ENCODE data around the gene NR2E1.
A peak's percentile ranks its signal among the peaks of the same experiment; 100 is the strongest.

NR2E1 gene

DNA sequence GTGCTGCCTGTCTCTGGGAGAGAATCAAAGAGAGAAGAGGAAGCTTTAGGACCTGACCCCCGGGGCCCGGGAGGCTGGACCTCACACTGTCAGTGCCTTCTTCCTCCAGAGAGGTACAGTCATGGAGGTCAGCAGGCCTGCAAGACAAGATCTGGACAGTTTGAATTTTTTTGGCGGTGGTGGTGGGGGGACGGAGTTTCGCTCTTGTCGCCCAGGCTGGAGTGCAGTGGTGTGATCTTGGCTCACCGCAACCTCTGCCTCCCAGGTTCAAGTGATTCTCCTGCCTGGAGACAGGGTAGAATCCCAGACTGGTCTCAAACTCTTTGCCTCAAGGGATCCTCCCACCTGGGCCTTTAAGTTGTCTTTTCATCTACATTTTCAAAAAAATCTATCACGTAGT, 34.4 kb downstream of the NR2E1 start:
- H3K27me3 Mint-ChIP-seq, result no peaks in the 10 kb centered on the region
- peaks cover 3% of the 10 kb centered on the region for H3K36me3 Mint-ChIP-seq
- H3K27ac Mint-ChIP-seq, result no peak overlapping the region
- H3K4me1 Mint-ChIP-seq (ENCODE audit: low read depth), result peaks cover 2% of the 10 kb centered on the region
- H3K4me3 Mint-ChIP-seq, result no peak overlapping the region
- no peaks in the 10 kb centered on the region for H3K9me3 Mint-ChIP-seq (ENCODE audit: low read depth)

DNA sequence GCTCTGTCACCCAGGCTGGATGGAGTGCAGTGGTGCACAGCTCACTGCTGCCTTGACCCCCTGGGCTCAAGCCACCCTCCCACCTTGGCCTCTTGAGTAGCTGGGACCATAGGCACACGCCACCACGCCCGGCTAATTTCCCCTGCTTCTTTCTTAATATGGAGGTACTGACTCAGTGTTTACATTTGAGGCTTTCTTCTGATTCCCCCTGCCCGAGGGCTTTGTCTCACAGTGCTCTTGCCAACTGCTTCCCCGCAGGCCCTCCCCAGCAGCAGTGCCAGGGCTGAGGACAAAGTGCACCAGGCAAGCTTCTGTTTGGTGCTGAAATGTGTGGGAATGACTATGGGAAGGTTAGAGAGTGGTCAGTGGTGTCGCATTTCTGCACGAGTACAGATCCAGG, 34.8 kb downstream of the NR2E1 start:
- Mint-ChIP-seq H3K27me3 (no peaks in the 10 kb centered on the region), H3K4me3 (no peak overlapping the region), H3K36me3 (peaks cover 3% of the 10 kb centered on the region), H3K9me3 (ENCODE audit: low read depth) (no peaks in the 10 kb centered on the region), H3K27ac (no peak overlapping the region), H3K4me1 (ENCODE audit: low read depth) (peaks cover 2% of the 10 kb centered on the region)

DNA sequence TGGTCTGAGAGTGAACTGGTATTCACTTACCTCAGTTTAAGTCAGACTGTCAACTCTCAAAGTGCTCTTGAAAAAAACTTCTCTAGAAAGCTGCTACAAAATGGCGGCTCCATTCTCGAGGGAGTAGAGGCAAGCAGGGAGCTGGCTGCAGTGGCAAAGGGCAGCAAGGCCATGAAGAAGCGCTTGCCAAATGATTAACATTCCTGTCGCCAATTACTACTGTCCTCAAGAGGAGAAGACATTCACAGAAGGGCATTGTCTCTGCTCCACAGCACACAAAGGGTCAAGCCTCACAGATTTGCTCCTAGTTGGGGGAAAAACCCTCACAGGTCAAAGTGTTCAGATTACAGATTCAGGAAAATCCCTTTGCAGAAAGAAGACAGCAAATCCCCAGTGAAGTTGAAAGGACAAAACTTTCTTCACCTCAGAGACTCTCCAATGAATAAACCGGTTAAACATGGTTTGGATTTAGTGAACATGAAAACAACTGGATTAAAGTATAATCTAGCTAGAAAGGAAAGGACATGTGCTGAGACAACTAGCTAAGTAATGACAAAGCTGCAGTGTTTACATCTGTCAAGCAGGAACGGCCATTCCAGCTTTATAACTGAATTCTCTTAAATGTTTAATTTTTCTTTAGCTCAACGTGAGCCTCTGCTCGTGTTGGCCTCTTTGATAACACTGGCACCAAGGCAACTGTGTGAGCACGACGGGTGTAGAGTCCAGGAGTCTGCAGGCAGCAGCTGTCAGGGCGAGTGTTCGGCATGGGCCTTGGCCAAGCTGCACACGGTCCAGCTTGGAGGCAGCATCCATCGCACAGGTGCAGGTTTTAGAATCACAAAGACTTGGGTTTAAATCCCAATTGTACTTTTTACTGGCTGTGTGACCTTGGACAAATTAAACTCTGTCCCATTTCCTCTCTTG, 37.6 kb downstream of the NR2E1 start:
- H3K36me3 Mint-ChIP-seq, result peaks cover 9% of the 10 kb centered on the region
- H3K9me3 Mint-ChIP-seq (ENCODE audit: low read depth), result no peaks in the 10 kb centered on the region
- no peak overlapping the region for H3K4me3 Mint-ChIP-seq
- peaks cover 2% of the 10 kb centered on the region for H3K4me1 Mint-ChIP-seq (ENCODE audit: low read depth)
- no peak overlapping the region for H3K27ac Mint-ChIP-seq
- H3K27me3 Mint-ChIP-seq, result no peaks in the 10 kb centered on the region

- Mint-ChIP-seq H3K27me3 (no peaks in the 10 kb centered on the region), H3K4me3 (no peak overlapping the region), H3K27ac (no peak overlapping the region), H3K36me3 (peaks cover 13% of the 10 kb centered on the region), H3K9me3 (ENCODE audit: low read depth) (no peaks in the 10 kb centered on the region), H3K4me1 (ENCODE audit: low read depth) (peaks cover 2% of the 10 kb centered on the region)
Observed at GRCh38 chr6:108207013-108207412, 41.2 kb downstream of the NR2E1 start.

DNA sequence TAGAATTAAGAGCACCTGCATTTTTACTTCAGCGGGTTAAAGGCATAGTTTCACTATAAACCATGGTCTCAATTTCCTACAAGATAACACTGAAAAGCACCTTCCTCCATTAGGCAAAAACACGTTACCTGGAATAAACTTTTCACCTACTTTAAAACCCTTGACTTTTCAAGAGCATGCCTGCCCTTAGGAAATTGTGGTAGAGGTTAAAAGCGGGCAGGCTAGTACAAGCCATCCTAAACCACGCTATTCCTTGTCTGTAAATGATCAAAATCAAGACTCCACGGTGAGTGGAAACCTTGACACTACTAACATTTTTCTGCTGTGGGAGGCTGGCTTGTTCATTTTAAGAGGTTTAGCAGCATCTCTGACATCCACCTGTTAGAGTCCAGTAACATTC, 43.9 kb downstream of the NR2E1 start:
- no peak overlapping the region for H3K4me3 Mint-ChIP-seq
- no peak overlapping the region for H3K27ac Mint-ChIP-seq
- H3K4me1 Mint-ChIP-seq (ENCODE audit: low read depth), result no peaks in the 10 kb centered on the region
- H3K9me3 Mint-ChIP-seq (ENCODE audit: low read depth), result no peaks in the 10 kb centered on the region
- H3K27me3 Mint-ChIP-seq, result no peaks in the 10 kb centered on the region
- H3K36me3 Mint-ChIP-seq, result peaks cover 13% of the 10 kb centered on the region

DNA sequence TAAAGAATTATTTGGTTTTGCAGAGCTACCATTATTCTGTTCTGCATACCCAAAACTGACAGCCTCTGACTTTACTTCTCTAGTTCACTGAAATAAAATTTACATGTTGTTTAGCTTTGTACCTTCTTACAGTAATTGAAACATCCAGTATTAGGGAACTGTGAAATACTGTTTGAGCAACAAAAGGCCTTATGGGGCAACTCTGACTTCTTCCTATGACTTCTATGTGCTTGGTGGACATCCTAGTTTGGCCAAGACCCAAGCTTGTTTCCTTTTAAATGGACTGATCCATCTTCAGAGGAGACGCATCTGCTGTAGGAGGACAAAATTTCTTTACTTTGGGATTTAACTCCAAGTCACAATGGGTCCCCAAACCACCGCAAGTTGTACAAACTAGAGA, 44.7 kb downstream of the NR2E1 start:
- no peak overlapping the region for H3K4me3 Mint-ChIP-seq

DNA sequence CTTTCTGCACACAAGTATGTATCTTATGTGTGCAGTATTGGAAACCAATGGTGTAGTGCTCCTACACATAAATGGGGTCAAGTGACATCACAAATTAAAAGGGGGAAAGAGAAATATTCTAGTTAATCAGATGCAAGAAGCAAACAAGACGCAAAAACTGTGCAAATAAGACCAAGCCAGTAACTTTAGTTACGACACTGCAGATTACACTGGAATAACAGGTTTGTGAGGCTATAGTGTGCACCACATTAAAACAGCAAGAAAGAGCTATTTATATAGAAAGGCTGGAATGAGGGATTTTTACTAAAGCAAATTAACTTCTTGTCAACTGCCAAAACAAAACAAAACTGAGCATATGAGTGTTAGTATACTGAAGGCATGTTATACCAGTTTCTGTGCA, 45.8 kb downstream of the NR2E1 start:
- H3K36me3 Mint-ChIP-seq, result peaks cover 15% of the 10 kb centered on the region
- no peak overlapping the region for H3K27ac Mint-ChIP-seq
- no peak overlapping the region for H3K4me3 Mint-ChIP-seq
- H3K9me3 Mint-ChIP-seq (ENCODE audit: low read depth), result no peaks in the 10 kb centered on the region
- H3K27me3 Mint-ChIP-seq, result no peaks in the 10 kb centered on the region
- H3K4me1 Mint-ChIP-seq (ENCODE audit: low read depth), result no peaks in the 10 kb centered on the region

More for the DNA sequence above, 44.7 kb downstream of the NR2E1 start:
- Mint-ChIP-seq H3K27me3 (no peaks in the 10 kb centered on the region), H3K4me1 (ENCODE audit: low read depth) (no peaks in the 10 kb centered on the region), H3K27ac (no peak overlapping the region), H3K36me3 (peaks cover 15% of the 10 kb centered on the region), H3K9me3 (ENCODE audit: low read depth) (no peaks in the 10 kb centered on the region)

DNA sequence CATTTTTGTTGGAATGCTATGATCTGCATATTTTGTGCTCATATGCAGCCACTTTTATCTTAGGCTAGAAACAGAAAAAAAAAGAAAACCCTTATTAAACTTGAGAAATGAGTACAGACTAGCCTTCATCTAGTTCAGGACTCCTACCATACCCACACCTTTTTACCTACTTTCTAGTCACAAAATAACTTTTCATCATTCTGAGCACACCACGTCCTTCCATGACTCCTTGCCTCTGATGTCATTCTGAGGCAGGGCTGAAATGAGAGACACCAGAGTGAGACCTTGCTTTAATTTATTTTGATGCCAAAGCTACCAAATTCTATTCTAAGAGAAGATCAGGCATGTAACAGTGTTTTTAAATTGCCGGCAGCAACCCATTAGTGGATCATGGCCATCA, 56.2 kb downstream of the NR2E1 start:
- no peaks in the 10 kb centered on the region for H3K9me3 Mint-ChIP-seq (ENCODE audit: low read depth)
- H3K4me1 Mint-ChIP-seq (ENCODE audit: low read depth), result peaks cover 13% of the 10 kb centered on the region
- no peak overlapping the region for H3K4me3 Mint-ChIP-seq
- peaks cover 18% of the 10 kb centered on the region for H3K36me3 Mint-ChIP-seq
- no peaks in the 10 kb centered on the region for H3K27me3 Mint-ChIP-seq
- peak overlapping the region; percentile 78 for H3K27ac Mint-ChIP-seq

- H3K27ac Mint-ChIP-seq, result peak overlapping the region; percentile 78
Observed at GRCh38 chr6:108222504-108222903, 56.7 kb downstream of the NR2E1 start.

DNA sequence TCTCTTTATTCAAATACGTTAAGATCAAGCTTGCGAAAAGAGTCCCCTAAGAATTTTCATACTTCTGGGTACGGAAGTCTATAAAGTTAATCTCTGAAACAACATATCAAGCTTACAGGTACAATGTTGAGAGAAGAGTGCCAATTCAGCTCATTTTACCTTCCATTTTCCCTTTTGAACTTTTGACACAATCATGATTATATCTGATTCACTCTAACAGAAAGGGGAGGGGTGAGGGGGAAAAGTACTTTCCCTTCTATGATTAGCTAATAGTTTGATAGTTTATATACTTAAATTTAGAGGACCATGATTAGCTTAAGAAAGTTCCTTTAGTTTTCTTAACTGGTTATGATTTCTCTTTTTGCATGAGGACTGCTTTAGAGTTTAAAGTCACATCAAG, 61.5 kb downstream of the NR2E1 start:
- Mint-ChIP-seq H3K9me3 (ENCODE audit: low read depth) (no peaks in the 10 kb centered on the region), H3K4me3 (no peak overlapping the region), H3K36me3 (peaks cover 8% of the 10 kb centered on the region), H3K4me1 (ENCODE audit: low read depth) (peaks cover 38% of the 10 kb centered on the region), H3K27ac (peak overlapping the region; percentile 29), H3K27me3 (no peaks in the 10 kb centered on the region)

More at GRCh38 chr6:108222504-108222903, 56.7 kb downstream of the NR2E1 start:
- peaks cover 18% of the 10 kb centered on the region for H3K36me3 Mint-ChIP-seq
- H3K9me3 Mint-ChIP-seq (ENCODE audit: low read depth), result no peaks in the 10 kb centered on the region
- H3K4me1 Mint-ChIP-seq (ENCODE audit: low read depth), result peaks cover 16% of the 10 kb centered on the region
- H3K27me3 Mint-ChIP-seq, result no peaks in the 10 kb centered on the region
- no peak overlapping the region for H3K4me3 Mint-ChIP-seq

DNA sequence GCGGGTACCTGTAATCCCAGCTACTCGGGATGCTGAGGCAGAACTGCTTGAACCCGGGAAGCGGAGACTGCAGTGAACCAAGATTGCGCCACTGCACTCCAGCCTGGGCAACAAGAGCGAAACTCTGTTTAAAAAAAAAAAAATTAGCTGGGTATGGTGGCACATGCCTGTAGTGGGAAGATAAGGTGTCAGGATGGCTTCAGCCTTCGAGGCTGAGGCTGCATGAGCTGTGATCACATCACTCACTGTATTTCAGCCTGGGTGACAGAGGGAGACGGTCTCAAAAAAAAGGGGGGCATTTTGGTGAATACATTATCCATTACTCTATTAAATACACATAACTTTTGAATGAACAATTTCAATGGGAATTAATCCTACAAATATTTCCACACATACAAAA, 62.6 kb downstream of the NR2E1 start:
- Mint-ChIP-seq H3K27me3 (no peaks in the 10 kb centered on the region), H3K36me3 (peaks cover 3% of the 10 kb centered on the region)

GRCh38 chr6:108235127-108235526, 69.3 kb downstream of the NR2E1 start:
- Mint-ChIP-seq H3K4me1 (ENCODE audit: low read depth) (peaks cover 38% of the 10 kb centered on the region), H3K4me3 (no peak overlapping the region), H3K27me3 (no peaks in the 10 kb centered on the region), H3K36me3 (peaks cover 16% of the 10 kb centered on the region), H3K9me3 (ENCODE audit: low read depth) (no peaks in the 10 kb centered on the region), H3K27ac (no peak overlapping the region)

More for the DNA sequence above, 62.6 kb downstream of the NR2E1 start:
- no peak overlapping the region for H3K4me3 Mint-ChIP-seq
- no peaks in the 10 kb centered on the region for H3K9me3 Mint-ChIP-seq (ENCODE audit: low read depth)
- H3K4me1 Mint-ChIP-seq (ENCODE audit: low read depth), result peaks cover 38% of the 10 kb centered on the region
- peak overlapping the region; percentile 41 for H3K27ac Mint-ChIP-seq

DNA sequence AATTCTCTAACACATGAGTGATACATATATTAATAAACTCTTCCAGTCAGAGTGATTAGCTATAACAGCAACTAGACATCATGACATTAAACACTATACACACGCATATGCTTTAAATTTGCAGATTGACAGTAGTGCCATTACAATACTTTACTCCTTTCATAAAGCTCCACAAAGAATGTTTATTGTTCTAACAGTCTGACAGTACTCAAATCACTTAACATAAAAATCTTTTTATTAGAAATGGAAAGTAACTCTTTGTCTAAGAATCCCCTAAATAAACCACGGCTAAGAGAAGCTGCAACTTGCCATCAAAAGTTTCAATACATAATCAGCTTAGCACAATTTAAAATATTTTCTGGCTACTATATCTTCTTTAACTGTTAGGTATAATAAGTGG, 71.0 kb downstream of the NR2E1 start:
- H3K36me3 Mint-ChIP-seq, result peaks cover 16% of the 10 kb centered on the region
- no peaks in the 10 kb centered on the region for H3K9me3 Mint-ChIP-seq (ENCODE audit: low read depth)
- H3K4me3 Mint-ChIP-seq, result no peak overlapping the region
- no peak overlapping the region for H3K27ac Mint-ChIP-seq
- H3K4me1 Mint-ChIP-seq (ENCODE audit: low read depth), result peaks cover 33% of the 10 kb centered on the region
- no peaks in the 10 kb centered on the region for H3K27me3 Mint-ChIP-seq

DNA sequence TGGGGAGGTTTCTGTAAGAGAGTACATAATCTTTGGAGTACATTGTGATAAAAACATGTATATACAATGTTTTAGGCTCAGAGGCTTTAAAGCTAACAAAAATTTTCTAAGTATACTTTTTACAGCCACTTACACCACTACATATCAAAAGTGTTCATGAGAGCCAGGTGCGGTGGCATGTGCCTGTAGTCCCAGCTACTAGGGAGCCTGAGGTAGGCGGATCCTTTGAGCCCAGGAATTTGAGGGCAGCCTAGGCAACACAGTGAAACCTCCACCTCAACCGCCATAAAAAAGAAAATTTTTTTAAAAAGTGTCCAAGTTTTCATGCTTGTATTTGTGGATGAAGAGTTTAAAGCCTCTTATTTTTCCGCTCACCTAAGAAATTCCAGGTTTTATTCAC, 72.5 kb downstream of the NR2E1 start:
- Mint-ChIP-seq H3K36me3 (peaks cover 26% of the 10 kb centered on the region), H3K4me3 (no peak overlapping the region), H3K27me3 (no peaks in the 10 kb centered on the region), H3K27ac (no peak overlapping the region), H3K4me1 (ENCODE audit: low read depth) (peaks cover 27% of the 10 kb centered on the region), H3K9me3 (ENCODE audit: low read depth) (peaks cover 5% of the 10 kb centered on the region)

All from activated naive CD8-positive, alpha-beta T cell (primary cell).